K562 (cell line): ENCODE results near the gene TUBA4B. TPM values are rescaled to one million over a fixed set of nuclear protein-coding genes. Genes with fewer than 3 reads are reported as not detected.

Experiments used
- ATF1 ChIP-seq, 2 experiments: fragments of 450-650 bp in 1 of 2; IDR thresholded peaks; 2 replicates each; pipeline ENCODE4 v1.6.1; 2016; ENCODE audit warnings: missing compliant biosample characterization in 1 of 2, missing genetic modification characterization in 1 of 2
- ATF7 ChIP-seq: fragments of 450-650 bp; IDR thresholded peaks from 2 replicates; pipeline ENCODE4 v1.7.1; 2014; ENCODE audit warnings: mild to moderate bottlenecking, moderate library complexity
- FOXP4 ChIP-seq: sonication (generic); formaldehyde crosslinking; IDR thresholded peaks from 2 replicates; pipeline ENCODE4 v1.8.0; 2022; ENCODE audit warnings: mild to moderate bottlenecking, missing genetic modification reagents, borderline replicate concordance
- FUS ChIP-seq: fragments of 200-400 bp; formaldehyde crosslinking; optimal IDR thresholded peaks from 2 replicates; pipeline ENCODE3; 2017; ENCODE audit warnings: low read depth, low read length
- KDM2B ChIP-seq: fragments of 250-450 bp; sonication (Bioruptor Pico); IDR thresholded peaks from 2 replicates; pipeline ENCODE4 v1.8.0; 2021; ENCODE audit warnings: mild to moderate bottlenecking, moderate library complexity
- MAFG ChIP-seq: fragments of 450-650 bp; conservative IDR thresholded peaks from 2 replicates; pipeline ENCODE4 v1.6.1; 2016; ENCODE audit warnings: missing genetic modification characterization, missing compliant biosample characterization
- MNT ChIP-seq, 2 experiments: fragments of 450-650 bp; conservative IDR thresholded peaks; 2 replicates each; pipeline ENCODE4 v1.6.1; 2017; ENCODE audit warnings: mild to moderate bottlenecking in 2 of 2, moderate library complexity in 2 of 2
- NFIX ChIP-seq: fragments of 250-450 bp; sonication (Bioruptor Pico); IDR thresholded peaks from 2 replicates; pipeline ENCODE4 v1.4.0; 2020; ENCODE audit warnings: low read depth, mild to moderate bottlenecking, moderate library complexity
- PKNOX1 ChIP-seq: fragments of 450-650 bp; IDR thresholded peaks from 2 replicates; pipeline ENCODE4 v1.6.1; 2016
- RBM17 ChIP-seq: fragments of 200-400 bp; formaldehyde crosslinking; IDR thresholded peaks from 2 replicates; pipeline ENCODE4 v1.6.1; 2017; ENCODE audit warnings: low read depth, mild to moderate bottlenecking, low read length, borderline replicate concordance
- SAP30 ChIP-seq: fragments of 200-600 bp; sonication (generic); IDR thresholded peaks from 2 replicates; pipeline ENCODE4 v1.6.1; 2012; ENCODE audit warnings: borderline replicate concordance, low read depth, mild to moderate bottlenecking, moderate library complexity, low read length, control low read depth, inconsistent platforms; ENCODE audit not compliant: insufficient read depth, poor library complexity, severe bottlenecking
- USF1 ChIP-seq: sonication (generic); formaldehyde crosslinking; IDR thresholded peaks from 2 replicates; pipeline ENCODE4 v1.9.0; 2022; ENCODE audit warnings: mild to moderate bottlenecking, missing genetic modification reagents
- VEZF1 ChIP-seq: fragments of 200-800 bp; sonication (Bioruptor generic); IDR thresholded peaks from 2 replicates; pipeline ENCODE4 v1.6.1; 2017; ENCODE audit warnings: missing genetic modification characterization, missing compliant biosample characterization
- XRCC5 ChIP-seq: fragments of 200-400 bp; formaldehyde crosslinking; IDR thresholded peaks from 2 replicates; pipeline ENCODE4 v1.6.1; 2017; ENCODE audit warnings: low read depth, mild to moderate bottlenecking, low read length
- ZBTB33 ChIP-seq: sonication (generic); formaldehyde crosslinking; IDR thresholded peaks from 2 replicates; pipeline ENCODE4 v1.8.1; 2023; ENCODE audit warnings: mild to moderate bottlenecking, missing genetic modification reagents
- polyA plus RNA-seq, 8 experiments: library from polyadenylated mRNA; depleted of rRNA in 4 of 8; stranded (reverse) in 5 of 8; unstranded in 3 of 8; fragments of >200 nt; fragmentation: Nextera tagmentation in 2 of 8; fragmentation: Illumina TruSeq in 1 of 8; extraction: Ambion mirVana in 2 of 8; extraction: Trizol in 1 of 8; gene quantifications; 2 replicates each; pipeline versions ENCODE4 v1.2.1 to v1.2.3, GENCODE V29; 2011 to 2014; ENCODE audit warnings: inconsistent platforms in 1 of 8, missing spikeins in 1 of 8
- total RNA-seq, 7 experiments: library from RNA; depleted of rRNA in 6 of 7; stranded (reverse); fragments of >200 nt in 6 of 7; fragmentation: Illumina TruSeq in 2 of 7; extraction: Trizol in 2 of 7; gene quantifications; 2 replicates each; pipeline versions ENCODE4 v1.2.1 to v1.2.3, GENCODE V29; 2011 to 2021; ENCODE audit warnings: low replicate concordance in 1 of 7

The TUBA4B gene
- total and polyA plus RNA-seq, 9 of the 15 experiments (the other 6 are each of a cell fraction or from before 2014, with no cell fraction given), result 0.04 TPM; not detected in 8

- 0 out of 2 replicates have a peak, but pooled peaks have one; percentile 37 for TF ChIP-seq FOXP4
- TF ChIP-seq ATF7, result peak; percentile 31; the same call in 1 of the 2 replicates
- TF ChIP-seq XRCC5, result no peak
- TF ChIP-seq SAP30, result peak; percentile 53
- TF ChIP-seq PKNOX1, result 0 out of 2 replicates have a peak, but pooled peaks have one; percentile 1
- peak; percentile 99 for TF ChIP-seq USF1
- TF ChIP-seq MAFG, result no peak
- TF ChIP-seq NFIX (CRISPR knock-in tag), result no peak
- TF ChIP-seq MNT (conservative IDR thresholded peaks at IDR 0.05), result peak; percentile 86 to 94
- TF ChIP-seq FUS, result peak; percentile 27
- peak; percentile 98 for TF ChIP-seq VEZF1 (CRISPR knock-in tag)
- TF ChIP-seq RBM17, result no peak
- TF ChIP-seq KDM2B, result no peak
- TF ChIP-seq ZBTB33, result peak; percentile 66
- TF ChIP-seq ATF1 (CRISPR knock-in tag; IDR thresholded peaks at IDR 0.05), result no peak
- TF ChIP-seq ATF1 (tag; IDR thresholded peaks at IDR 0.05), result peak; percentile 62; the same call in 1 of the 2 replicates
Measured at GRCh38 chr2:219218732-219219701, 34.0 kb upstream of the TUBA4B start, which contains the start of gene ABCB6 (continued).
